VCaP (cell line): ENCODE measurements around the gene SNTG2.

Experiments
- H3K27ac ChIP-seq: fragments of 450-650 bp; 2 replicates; pipeline ENCODE4 v1.5.1; 2017
- TF ChIP-seq, protein P1 (sequence below): fragments of 450-650 bp; conservative IDR thresholded peaks from 2 replicates; pipeline ENCODE4 v1.5.1; 2017; ENCODE audit warnings: mild to moderate bottlenecking, moderate library complexity

The SNTG2 gene

DNA sequence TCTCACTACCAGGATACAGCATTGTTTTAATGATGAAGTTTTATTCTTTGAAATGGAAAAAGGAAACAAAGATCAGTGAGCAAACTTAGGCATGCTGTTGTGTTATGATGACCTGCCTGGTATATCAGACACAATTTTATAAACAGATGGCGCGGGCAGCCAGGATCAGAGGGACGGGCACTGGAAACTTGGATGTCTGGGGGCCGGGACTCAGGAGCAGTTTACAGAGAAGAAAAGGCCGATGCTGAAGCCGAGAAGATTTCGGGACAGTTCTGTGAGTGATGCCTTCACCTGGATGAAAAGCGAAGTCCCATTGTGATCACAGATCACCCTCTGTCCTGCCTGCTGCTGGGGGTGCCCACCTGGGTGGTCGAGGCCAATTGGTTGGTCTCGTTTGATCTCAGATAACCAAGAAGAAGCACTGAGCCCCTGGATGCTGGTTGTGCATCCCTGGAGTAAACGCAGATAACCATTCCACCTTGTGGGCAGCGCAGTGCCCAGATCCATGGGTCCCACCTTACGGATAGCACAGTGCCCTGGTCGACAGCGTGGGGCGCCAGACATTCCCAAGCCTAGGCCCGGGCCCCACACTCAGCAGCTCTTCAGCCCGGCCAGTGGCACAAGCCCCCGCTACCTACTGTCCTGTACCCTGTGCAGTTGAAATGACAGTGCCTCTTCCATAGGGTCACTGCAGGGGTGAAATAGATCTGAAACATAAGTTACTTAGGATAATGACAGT lies 279.7 kb downstream of the SNTG2 start:
- TF ChIP-seq, protein P1, sequence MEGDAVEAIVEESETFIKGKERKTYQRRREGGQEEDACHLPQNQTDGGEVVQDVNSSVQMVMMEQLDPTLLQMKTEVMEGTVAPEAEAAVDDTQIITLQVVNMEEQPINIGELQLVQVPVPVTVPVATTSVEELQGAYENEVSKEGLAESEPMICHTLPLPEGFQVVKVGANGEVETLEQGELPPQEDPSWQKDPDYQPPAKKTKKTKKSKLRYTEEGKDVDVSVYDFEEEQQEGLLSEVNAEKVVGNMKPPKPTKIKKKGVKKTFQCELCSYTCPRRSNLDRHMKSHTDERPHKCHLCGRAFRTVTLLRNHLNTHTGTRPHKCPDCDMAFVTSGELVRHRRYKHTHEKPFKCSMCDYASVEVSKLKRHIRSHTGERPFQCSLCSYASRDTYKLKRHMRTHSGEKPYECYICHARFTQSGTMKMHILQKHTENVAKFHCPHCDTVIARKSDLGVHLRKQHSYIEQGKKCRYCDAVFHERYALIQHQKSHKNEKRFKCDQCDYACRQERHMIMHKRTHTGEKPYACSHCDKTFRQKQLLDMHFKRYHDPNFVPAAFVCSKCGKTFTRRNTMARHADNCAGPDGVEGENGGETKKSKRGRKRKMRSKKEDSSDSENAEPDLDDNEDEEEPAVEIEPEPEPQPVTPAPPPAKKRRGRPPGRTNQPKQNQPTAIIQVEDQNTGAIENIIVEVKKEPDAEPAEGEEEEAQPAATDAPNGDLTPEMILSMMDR: no peak

DNA sequence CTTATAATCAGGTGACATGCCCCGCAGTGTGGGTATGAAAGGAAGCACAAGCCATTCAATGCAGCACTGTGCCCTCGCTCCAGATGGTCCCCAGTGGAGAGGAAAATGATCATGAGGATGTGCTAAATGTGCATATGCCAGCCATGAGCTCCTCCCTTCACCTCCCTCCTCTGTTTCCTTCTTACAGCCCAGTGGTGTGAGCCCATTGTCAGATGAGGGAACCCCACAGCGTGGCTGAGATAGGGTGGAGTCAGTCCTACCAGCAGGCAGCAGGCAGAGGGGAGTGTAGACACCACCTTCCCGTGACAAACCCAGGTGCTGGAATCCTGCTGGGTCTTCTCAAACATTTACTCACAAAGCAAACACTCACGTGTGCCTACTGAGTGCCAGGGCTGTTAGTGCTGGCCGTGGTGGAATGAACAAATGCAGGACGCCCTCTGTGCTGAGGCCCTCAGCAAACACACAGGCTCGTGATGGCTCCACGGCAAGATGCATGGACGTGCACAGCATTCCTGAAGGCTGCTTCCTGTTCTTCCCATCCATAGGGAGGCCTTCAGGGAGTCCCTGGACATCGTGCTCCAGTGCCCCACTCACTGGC lies 280.9 kb downstream of the SNTG2 start:
- TF ChIP-seq, protein P1: no peak
- H3K27ac ChIP-seq: peak overlapping the region; percentile 9; the same call in 1 of the 2 replicates

More for the DNA sequence above, 279.7 kb downstream of the SNTG2 start:
- no peak overlapping the region for H3K27ac ChIP-seq

DNA sequence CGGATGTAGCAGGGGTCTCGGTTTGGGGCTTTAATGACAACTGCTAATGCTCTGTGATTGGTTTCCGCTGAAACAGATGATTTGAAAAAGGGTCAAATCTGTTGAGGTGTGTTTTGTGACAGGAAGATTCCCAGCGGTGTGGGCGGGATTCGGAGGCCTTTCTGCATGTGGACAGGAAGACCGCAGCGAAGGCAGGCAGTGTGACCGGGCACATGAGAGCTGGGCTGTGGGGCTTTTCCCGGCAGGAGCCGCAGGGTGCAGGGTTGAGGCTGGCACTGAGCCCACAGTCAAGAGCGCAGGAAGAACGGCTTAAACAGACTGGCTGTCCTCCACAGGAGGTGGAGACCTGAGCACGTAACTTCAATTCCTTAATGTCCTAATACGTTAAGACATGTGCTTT lies 282.6 kb downstream of the SNTG2 start:
- no peak overlapping the region for H3K27ac ChIP-seq
- TF ChIP-seq, protein P1: no peak

DNA sequence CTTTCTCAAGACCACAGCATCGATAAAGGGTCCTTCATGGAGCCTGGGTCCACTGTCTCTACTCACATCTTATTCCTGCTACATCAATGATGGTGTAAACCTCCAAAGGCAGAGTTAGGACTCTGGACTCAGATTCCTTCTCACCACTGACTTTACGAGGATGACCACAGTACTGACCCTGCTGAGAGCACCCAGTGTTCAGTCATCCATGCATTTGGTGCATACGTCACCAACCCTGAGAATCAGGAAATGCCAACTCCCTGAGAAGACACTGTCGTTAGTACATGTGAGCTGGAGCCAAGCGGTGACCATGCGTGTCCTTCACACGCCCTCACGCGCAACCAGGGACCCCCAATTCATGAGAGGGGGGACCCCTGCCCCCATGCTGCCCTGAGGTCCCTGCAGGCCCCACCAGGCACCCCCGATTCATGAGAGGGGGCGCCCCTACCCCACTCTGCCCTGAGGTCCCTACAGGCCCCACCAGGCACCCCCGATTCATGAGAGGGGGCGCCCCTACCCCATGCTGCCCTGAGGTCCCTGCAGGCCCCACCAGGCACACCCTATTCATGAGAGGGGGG lies 284.2 kb downstream of the SNTG2 start:
- TF ChIP-seq, protein P1: no peak
- no peak overlapping the region for H3K27ac ChIP-seq

DNA sequence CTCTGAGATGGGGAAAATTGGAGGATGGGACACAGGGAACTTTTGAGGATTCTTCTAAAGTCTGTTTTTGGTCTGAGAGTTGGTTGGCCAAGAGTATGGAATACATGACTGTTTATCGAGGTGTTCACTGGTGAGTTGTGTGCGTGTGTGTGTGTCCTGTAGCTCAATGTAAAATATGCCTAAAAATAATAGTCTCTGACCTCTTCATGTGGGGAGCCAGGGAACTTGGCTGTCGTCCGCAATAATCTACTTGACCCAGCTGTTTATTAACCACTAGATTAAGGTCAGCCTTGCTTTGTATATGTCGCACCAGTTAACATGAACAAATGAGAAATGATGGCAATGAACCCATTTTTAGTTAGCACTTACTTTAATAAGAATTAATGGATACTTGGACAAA lies 285.2 kb downstream of the SNTG2 start:
- TF ChIP-seq, protein P1: no peak

DNA sequence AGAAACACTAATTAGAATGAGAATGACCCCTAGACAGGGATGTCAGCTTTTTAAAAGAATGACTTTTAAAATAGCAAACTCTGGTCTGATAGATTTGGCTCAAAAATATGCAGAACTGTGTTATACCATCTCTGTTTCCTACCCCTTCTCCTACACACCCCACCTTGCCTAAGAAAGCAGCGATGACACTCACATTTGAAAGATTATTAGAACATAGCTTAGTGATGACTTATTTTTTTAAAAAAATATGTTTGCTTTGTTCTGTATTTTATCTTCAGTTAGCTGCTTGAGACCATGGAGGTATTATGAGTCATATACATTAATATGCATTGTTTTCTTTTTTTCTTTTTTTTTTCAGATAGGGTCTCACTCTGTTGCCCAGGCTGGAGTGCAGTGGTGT lies 286.0 kb downstream of the SNTG2 start:
- TF ChIP-seq, protein P1: no peak
- no peak overlapping the region for H3K27ac ChIP-seq

More for the DNA sequence above, 285.2 kb downstream of the SNTG2 start:
- H3K27ac ChIP-seq: no peak overlapping the region

DNA sequence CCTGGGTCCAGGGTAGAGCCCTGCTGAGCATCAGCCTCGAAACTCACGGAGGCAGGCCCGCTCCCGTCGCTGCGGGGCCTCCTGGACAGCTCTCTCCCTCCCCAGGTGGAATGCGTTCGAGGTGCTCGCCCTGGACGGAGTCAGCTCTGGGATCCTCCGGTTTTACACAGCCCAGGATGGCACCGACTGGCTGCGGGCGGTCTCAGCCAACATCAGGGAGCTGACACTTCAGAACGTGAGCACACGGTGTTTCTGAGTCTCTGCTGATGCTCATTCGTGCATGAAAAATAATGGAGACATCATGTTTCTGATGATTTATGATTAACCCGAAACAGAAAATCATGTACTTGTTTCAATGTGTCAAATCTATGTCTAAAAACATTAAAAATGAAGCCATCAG lies 287.1 kb downstream of the SNTG2 start:
- peak overlapping the region; percentile 15; the same call in 1 of the 2 replicates for H3K27ac ChIP-seq
- TF ChIP-seq, protein P1: no peak
